Right atrium auricular region (tissue), 2 donors: Measurements from ENCODE around the gene SEMA3B. TPM values are rescaled to one million over a fixed set of nuclear protein-coding genes. Genes with fewer than 3 reads are reported as not detected.
A peak's percentile ranks its signal among the peaks of the same experiment; 100 is the strongest.
"Not testable (repeated sequence)": the region's sequence is repeated elsewhere in the genome, so short reads cannot be mapped to it uniquely, and the experiment has no call there.

ENCODE experiments used
- DNase-seq: peaks from one replicate; pipeline ENCODE4 v3.0.0-alpha.2; 2019; ENCODE audit warnings: low spot score
- H3K27ac ChIP-seq, 2 donors: fragments of 200-600 bp; sonication (generic); 1 replicate in 1 of 2; 2 replicates in 1 of 2; pipeline ENCODE4 v1.5.1; 2016 to 2019
- H3K27me3 ChIP-seq, 2 donors: fragments of 200-600 bp; sonication (generic); one replicate each; pipeline versions ENCODE4 v1.5.1 to v1.6.0; 2017 to 2019
- H3K36me3 ChIP-seq: fragments of 200-600 bp; sonication (generic); one replicate; pipeline ENCODE4 v1.5.1; 2016
- H3K4me1 ChIP-seq, 2 donors: fragments of 200-600 bp; sonication (generic); one replicate each; pipeline versions ENCODE4 v1.5.1 to v1.6.0; 2017 to 2019
- H3K4me3 ChIP-seq, 2 donors: fragments of 200-600 bp; sonication (generic); 1 replicate in 1 of 2; 2 replicates in 1 of 2; pipeline ENCODE4 v1.5.1; 2017 to 2019; ENCODE audit warnings: mild to moderate bottlenecking in 1 of 2, moderate library complexity in 1 of 2
- H3K9me3 ChIP-seq, 2 donors: fragments of 200-600 bp; sonication (generic); one replicate each; pipeline ENCODE4 v1.5.1; 2019
- total RNA-seq, 2 donors: library from RNA; depleted of rRNA; stranded (reverse); fragments of >200 nt; gene quantifications; one replicate each; pipeline ENCODE4 v1.1.0, GENCODE V29; 2016
- TF ChIP-seq, protein P1 (sequence below), 2 donors: fragments of 200-600 bp; sonication (generic); IDR thresholded peaks; one replicate each; pipeline ENCODE4 v1.5.1; 2019; ENCODE audit warnings: antibody characterized with exemption in 2 of 2

Gene SEMA3B
- total RNA-seq, 2 donors from 2014 or later, result 15.4 to 20.0 TPM

DNA sequence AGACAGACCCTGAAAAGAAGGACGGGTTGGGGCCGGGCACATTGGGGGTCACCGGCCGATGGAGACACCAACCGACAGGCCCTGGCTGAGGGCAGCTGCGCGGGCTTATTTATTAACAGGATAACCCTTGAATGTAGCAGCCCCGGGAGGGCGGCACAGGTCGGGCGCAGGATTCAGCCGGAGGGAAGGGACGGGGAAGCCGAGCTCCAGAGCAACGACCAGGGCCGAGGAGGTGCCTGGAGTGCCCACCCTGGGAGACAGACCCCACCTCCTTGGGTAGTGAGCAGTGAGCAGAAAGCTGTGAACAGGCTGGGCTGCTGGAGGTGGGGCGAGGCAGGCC lies 7.8 kb downstream of the SEMA3B start:
- Histone ChIP-seq H3K36me3 (no peaks in the 10 kb centered on the region), H3K4me1 (peaks cover 0 to 53% of the 10 kb centered on the region in 2 donors), H3K9me3 (no peaks in the 10 kb centered on the region), H3K27me3 (no peaks in the 10 kb centered on the region), H3K27ac (no peak overlapping the region), H3K4me3 (no peak overlapping the region)
- TF ChIP-seq, protein P1, sequence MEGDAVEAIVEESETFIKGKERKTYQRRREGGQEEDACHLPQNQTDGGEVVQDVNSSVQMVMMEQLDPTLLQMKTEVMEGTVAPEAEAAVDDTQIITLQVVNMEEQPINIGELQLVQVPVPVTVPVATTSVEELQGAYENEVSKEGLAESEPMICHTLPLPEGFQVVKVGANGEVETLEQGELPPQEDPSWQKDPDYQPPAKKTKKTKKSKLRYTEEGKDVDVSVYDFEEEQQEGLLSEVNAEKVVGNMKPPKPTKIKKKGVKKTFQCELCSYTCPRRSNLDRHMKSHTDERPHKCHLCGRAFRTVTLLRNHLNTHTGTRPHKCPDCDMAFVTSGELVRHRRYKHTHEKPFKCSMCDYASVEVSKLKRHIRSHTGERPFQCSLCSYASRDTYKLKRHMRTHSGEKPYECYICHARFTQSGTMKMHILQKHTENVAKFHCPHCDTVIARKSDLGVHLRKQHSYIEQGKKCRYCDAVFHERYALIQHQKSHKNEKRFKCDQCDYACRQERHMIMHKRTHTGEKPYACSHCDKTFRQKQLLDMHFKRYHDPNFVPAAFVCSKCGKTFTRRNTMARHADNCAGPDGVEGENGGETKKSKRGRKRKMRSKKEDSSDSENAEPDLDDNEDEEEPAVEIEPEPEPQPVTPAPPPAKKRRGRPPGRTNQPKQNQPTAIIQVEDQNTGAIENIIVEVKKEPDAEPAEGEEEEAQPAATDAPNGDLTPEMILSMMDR (IDR thresholded peaks at IDR 0.05), result no peak
- DNase-seq, result no peak

DNA sequence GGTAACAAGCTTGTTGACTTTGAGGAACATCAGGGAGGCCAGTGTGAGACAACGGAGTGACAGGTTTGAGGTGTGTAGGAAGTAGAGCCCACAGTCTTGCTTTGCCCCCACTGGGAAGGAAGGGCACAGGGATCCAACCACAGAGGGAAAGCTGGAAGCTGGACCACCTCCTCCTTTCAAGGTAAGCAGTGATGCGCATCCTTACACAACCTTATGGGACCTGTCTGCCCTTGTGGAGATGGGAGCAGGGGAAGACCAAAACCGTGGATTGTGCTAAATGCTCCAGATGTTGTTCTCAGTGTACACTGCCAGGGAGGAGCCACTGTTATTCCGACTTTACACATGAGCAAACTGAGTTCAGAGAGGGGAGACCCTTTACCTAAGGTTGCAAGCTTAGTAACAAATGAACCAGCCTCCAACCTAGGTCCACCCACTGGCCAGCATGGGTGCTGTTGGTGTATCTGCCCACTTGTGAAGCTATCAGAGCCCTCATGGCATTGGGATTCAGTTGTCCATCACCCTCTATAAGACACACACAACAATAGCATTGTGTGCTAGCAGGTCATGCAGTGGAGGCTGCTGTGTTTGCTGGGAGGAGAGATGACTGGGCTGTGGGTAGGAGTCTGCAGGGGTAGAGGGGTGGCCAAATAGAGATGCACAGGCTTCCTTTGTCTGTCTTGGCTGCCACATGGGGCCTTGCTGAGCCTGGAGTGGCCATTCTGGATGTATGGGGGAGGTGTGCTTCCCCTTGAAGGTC lies 9.4 kb downstream of the SEMA3B start:
- Histone ChIP-seq H3K27ac (peak overlapping the region; percentile 71 to 87), H3K4me1 (peaks cover 0 to 45% of the 10 kb centered on the region in 2 donors), H3K9me3 (no peaks in the 10 kb centered on the region), H3K27me3 (no peaks in the 10 kb centered on the region), H3K4me3 (no peak overlapping the region), H3K36me3 (no peaks in the 10 kb centered on the region)
- no peak for DNase-seq
- TF ChIP-seq, protein P1 (IDR thresholded peaks at IDR 0.05), result no peak

DNA sequence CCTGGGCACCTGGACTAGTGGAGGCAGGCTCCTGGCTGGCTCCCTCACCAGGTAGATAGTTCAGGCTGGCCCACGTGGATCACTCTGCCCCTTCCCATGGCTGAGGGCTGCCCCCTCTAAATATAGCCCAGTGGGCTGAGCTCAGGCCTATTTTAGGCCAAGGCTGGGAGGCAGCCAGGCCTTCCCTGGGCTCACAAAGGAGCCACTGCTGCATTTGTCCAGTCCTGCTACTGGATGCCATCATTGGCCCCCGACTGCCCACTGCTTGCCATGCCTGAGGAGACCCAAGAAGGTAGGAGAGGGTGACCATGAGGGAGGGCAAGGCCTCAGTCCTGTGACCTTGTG lies 9.9 kb downstream of the SEMA3B start, which contains the start of gene LSMEM2:
Gene LSMEM2 (plus strand): TSS at position 208 of the 345 bp plus-strand sequence. CDS start 27 bp downstream, at position 235.
- Histone ChIP-seq H3K27ac (peak within 1 kb of the TSS; percentile 71 to 87), H3K4me3 (peak within 1 kb of the TSS in 1 of 2 donors; percentile 10), H3K4me1 (peaks cover 0 to 39% of the 10 kb centered on the region in 2 donors), H3K9me3 (no peaks in the 10 kb centered on the region), H3K27me3 (no peaks in the 10 kb centered on the region), H3K36me3 (no peaks in the 10 kb centered on the region)
- TF ChIP-seq, protein P1 (IDR thresholded peaks at IDR 0.05), result no peak
- no peak for DNase-seq

DNA sequence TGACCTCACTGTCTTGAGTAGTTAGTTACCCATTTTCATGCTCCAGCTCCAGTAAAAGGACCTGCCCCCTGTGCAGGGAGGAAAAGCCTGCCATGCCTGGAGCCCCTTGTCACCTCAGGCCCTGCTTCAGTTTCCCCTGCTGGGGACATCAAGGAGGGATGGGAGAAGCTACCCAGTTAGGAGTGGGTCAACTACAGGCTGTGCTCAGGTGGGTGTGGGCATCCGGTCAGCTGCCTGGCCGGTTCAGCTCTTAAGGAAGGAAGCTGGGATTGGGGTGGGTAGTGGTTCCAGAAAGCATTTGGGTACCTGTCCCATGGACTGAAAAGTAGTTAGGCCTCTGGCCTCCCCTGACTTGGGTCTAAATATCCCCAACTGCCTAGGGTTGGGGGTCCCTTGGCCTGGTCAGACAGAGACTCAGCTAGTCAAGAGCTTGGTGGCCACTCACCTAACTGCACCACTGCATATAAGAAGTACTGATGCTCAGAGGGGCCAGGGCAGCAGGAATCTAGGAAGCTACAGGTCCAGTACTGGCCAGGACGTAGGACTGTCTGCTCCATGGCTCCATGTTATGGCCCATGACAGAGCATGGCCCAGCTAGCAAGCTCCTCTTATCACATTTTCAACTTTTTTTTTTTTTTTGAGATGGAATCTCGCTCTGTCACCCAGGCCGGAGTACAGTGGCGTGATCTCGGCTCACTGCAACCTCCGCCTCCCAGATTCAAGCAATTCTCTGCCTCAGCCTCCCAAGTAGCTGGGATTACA lies 10.5 kb downstream of the SEMA3B start:
- no peak for DNase-seq
- TF ChIP-seq, protein P1 (IDR thresholded peaks at IDR 0.05), result no peak
- H3K4me1 ChIP-seq, result peaks cover 0 to 33% of the 10 kb centered on the region in 2 donors
- H3K36me3 ChIP-seq, result no peaks in the 10 kb centered on the region
- peak overlapping the region in 1 of 2 donors; percentile 10 for H3K4me3 ChIP-seq
- no peaks in the 10 kb centered on the region for H3K27me3 ChIP-seq
- no peaks in the 10 kb centered on the region for H3K9me3 ChIP-seq
- peak overlapping the region; percentile 71 to 87 for H3K27ac ChIP-seq

DNA sequence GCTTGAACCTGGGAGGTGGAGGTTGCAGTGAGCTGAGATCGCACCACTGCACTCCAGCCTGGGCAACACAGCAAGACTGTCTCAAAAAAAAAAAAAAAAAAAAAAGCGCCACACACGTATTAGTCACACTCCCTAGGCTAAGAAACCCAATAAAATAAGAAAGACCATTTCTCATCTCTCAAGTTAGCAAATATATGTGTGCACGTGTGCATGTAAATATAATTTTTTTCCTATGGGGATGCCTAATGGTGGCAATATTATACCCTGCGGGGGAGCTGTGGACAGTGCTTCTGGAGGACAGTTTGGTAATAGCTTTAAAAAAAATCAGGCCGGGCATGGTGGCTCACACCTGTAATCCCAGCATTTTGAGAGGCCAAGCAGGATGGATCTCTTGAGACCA lies 15.2 kb downstream of the SEMA3B start:
- H3K36me3 ChIP-seq, result peaks cover 23% of the 10 kb centered on the region
- not testable (repeated sequence) for H3K27ac ChIP-seq, H3K27me3 ChIP-seq, DNase-seq, H3K4me3 ChIP-seq, H3K9me3 ChIP-seq
- H3K4me1 ChIP-seq, result peaks cover 0 to 34% of the 10 kb centered on the region in 2 donors
